HG03103 (cell line): ENCODE measurements around the gene COL6A3.

ENCODE experiments used
- ATAC-seq: cut with Tn5 transposase; IDR thresholded peaks from one replicate; pipeline ENCODE4 v1.9.1; 2021; ENCODE audit warnings: low read depth; ENCODE audit not compliant: unreplicated experiment

COL6A3 gene

DNA sequence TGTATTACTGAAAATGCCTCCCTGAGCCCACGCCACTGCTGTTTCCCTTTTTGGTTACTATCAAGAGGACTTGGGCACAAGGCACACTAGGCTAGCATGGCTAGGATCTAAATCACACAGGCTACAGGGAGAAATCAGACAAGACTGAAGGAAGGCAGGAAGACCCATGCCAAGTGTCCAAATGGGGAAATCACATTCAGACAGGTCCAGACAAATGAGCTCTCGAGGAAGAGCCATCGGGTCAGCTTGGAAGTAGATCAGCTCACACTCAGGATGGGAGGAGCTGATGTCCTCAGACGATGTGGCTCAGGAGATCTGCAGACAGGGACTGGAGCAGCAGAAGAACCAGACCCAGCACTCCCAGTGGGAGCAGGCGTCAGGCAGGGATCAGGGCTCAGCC is 113.2 kb downstream of the COL6A3 start:
- no peak for ATAC-seq

DNA sequence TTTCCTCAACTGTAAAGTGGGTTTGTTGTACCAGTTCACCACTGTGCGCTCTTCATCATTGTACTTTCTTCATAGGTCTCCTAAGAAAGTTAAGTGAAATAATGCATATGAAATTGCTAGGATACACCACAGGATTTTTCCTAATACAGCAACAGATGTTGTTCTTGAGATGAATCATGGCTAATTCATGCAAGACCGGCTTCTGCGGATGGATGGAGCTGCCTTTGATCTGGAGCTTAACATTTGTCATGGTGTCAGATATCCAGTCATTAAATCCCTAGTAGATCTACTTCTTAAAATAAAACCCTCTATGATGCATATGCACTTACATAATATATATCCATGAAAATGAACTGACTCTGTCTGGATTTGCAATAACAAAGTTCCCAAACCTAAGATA is 114.1 kb downstream of the COL6A3 start:
- ATAC-seq, result no peak

DNA sequence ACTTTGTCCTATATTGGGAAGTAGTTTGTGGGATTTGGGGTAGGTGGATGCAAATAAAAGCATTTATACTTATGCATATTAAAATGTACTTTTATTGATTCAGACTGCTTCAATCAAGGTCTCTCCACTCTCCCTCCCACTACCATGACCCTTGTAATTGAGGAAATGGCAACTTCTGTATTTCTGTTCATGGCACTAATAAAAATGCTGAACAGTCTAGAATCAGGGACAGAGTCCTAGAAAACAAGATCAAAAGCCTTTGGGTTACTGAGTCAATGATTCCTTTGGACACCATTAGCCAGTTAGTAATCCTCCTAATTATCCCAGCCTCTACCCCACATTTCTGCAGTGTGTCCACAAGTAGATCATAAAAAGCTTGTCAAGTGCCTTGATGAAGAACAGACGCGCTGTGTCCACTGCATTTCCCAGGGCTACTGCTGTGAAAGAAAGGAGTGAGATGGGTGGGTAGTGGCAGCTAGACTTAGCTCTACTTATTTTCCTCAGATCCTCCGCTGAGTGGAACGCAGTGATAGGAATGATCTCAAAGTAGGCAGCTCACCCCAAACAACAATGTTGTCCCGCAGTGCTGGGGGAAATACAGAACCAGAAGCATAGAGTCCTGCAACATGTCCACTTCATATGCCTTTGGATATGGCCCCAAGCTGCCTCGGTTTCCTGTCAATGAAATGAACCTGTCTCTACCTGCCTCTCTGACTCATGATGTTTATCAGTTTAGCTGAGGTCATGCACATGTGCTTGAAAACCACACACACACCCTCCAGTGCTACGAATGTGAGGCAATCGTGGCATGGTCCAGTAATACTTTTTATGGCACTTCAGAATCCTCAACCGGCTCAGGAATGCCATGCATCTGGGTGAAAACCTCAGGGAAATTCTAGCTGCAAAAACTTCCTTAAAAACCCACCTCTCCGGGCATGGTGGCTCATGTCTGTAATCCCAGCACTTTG is 115.5 kb downstream of the COL6A3 start:
- no peak for ATAC-seq

DNA sequence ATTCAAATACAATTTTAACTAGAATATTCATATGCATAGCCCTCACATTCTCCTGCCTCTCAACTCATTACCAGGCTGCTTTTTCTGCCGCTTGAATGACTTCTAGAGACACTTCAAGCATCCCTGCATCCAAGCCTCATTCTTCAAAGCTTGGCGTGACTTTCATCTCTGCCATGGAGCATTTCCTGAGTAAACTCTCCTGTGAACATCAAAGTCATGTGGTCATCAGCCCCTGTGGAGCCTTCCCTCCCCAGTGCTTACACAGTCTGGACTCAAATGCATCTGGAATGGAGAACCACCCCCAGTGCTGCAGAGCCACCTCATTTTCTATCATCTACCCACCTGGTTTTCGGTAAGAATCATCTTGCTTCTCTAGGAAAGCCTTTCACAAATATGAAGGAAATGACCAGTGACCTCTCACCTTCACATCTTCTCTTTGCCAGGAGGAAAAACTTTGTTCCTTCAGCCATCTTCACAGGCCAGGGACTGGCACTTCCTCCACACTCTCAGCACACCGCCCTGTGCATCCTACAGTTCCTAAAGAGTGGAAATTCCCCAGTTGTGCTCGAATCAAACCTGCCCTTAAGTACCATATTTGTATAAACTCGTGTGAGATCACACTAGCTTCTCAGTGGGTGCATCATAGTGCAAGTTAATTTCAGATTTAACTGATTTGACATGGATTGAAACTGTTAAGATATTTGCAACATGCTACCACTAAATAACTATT is 116.4 kb downstream of the COL6A3 start:
- ATAC-seq, result no peak

DNA sequence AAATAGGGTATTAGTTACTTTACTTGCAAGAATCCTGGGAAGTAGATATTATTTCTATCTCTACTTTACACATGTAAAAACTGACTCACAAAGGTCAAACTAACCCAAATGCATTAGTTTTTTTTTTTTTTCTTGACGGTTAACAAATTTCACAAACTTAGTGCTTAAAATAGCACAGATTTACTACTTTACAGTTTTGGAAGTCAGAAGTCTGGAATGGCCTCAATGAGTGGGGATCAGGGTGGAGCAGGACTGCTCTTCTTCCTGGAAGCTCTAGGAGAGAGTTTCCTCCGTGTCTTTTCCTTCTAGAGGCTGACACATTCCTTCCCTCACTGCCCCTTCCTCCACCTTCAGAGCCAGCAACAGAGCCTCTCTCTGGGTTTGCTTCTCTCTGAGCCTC is 117.2 kb downstream of the COL6A3 start:
- no peak for ATAC-seq

DNA sequence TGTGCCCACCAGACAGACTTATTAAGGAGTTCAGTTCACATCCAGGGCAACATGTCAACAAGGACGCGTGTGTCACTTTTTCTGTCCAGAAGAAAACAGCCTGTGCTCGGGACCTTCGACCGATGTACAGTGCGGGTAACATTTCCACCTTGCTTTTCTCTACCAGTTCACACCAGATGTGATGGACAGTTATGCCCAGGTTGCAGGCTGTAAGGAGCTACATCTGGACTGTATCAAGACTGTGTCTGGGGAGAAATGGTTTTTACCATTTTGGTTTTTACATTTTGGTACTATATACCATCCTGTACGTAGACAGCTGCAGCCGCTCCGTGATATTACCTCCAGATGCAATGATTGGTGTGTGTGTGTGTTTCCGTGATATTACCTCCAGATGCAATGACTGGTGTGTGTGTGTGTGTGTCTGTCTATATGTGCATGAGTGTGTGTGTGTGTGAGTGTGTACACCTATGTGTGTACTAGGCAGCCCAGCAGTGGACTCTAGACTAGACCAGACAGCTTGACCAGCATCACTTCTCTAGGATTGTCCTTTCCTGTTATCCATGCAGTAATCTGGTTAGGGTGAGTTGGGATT is 118.0 kb downstream of the COL6A3 start:
- ATAC-seq, result no peak

DNA sequence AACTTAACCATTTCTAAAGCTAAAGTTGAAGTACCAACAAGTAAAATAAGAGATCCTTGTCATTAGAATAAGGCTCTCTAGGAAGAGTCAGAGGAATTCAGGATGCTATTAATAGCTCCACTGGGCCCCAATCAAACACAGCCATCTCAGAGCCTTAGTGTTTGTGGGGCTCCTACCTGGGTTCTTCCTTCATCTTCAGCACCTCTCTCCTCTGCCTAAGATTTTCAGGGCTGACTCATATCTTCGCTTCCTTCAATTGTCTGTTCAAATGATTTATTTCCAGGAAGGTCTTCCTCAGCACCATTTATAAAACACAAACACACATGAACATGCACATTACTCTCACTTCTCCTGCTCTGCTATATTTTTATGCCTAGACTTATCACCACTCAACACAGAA is 119.5 kb downstream of the COL6A3 start:
- ATAC-seq, result no peak

DNA sequence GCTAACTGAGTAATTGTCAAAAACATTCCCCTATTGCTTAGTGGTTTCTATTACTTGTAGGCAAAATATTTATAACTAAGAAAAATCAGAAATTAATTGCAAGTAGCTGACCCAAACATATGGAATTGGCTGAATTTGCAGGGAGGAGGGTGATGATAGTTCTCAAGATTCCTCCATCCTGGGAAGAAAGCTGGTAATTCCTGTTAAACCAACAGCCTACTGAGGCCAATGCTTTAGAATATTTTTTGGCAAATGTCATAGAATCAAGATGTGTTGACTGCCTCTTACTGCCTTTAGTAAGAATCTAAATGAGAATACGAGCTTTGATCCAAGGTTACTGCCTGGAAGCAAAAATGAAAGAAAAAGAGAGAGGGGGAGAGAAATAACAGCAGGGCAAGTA is 120.0 kb downstream of the COL6A3 start:
- no peak for ATAC-seq

DNA sequence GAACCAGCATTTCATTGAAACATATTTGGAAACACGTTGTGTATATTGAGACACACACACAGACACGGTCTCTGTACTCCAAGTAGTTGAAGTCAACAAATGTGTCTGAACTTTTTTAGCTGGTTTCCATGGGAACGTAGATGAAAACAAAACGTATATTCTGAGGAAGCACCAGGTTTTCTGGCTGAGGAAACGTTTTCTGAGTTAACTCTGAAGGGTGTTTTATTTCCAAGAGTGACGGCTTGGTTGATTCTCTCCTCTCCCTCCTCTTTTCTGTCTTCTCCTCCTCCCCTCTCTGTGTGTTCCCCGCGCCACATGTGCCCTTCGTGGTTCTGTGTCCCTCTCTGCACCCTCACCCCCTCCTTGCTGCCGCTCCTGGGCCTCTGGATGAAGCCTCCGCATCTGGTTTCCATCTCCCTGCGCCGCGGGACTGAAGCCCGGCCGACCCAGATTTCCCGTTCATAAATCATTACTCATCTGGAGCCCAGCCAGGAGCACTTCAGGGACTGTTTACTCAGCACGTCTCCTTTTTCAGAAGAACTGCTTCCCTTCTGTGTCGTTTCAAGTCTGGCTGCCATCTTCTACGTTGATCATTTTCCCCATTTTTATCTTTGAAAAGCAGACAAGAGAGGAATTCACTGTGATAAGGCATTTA is 122.7 kb downstream of the COL6A3 start:
- no peak for ATAC-seq

DNA sequence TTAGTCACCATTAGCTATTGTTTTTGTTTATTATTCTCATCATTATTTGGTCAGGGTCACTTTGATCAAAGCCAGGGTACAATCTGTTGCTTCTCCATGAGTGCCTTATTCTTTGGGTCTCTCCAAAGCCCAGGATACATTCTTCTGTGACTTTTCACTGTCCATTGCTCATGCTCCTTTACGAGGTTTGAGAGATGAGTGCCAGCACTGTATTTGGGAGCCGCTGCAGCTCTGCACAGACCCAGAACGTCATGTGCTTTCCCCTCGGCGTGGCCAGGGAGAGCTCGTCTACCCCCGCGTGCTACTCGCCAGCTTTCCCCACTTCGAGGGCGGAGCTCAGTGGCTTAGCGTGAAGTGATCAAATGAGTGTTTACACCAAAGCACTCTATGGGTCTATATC is 123.7 kb downstream of the COL6A3 start:
- ATAC-seq, result no peak

DNA sequence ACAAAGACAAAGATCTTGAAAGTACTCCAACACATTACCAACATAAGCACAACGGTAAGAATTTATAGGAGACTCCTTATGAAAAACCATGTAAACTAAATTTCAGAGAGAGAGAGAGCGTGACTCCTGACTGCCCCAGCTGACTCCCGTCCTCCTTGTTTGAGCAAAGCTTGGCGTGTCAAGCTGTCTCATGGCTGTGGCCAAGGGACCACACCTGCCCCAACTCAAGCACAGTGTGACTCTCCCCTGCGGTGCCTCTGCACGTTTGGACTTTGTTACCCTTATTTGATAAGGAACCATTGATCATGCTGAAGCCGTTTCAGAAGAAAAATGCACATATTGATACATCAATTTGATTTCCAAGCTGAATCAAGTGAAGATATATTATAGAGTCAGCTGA is 124.8 kb downstream of the COL6A3 start:
- no peak for ATAC-seq

DNA sequence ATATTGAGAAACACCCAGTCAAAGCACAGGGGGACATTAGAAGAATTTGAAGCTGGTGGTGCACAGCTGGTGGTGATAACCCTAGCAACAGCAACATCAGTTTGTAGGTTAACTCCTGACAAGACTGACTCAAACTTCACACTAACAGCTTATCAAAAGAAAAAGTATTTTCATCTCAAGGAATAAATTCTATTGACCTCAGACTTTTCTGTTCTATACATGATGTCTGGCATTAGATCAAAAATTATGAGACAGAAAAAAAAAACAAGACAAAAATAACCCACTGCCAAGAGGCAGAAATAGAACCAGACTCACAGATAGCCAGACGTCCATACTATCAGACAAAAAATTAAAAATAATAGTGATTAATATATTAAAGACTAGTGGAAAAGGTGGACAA is 126.1 kb downstream of the COL6A3 start:
- ATAC-seq, result no peak

DNA sequence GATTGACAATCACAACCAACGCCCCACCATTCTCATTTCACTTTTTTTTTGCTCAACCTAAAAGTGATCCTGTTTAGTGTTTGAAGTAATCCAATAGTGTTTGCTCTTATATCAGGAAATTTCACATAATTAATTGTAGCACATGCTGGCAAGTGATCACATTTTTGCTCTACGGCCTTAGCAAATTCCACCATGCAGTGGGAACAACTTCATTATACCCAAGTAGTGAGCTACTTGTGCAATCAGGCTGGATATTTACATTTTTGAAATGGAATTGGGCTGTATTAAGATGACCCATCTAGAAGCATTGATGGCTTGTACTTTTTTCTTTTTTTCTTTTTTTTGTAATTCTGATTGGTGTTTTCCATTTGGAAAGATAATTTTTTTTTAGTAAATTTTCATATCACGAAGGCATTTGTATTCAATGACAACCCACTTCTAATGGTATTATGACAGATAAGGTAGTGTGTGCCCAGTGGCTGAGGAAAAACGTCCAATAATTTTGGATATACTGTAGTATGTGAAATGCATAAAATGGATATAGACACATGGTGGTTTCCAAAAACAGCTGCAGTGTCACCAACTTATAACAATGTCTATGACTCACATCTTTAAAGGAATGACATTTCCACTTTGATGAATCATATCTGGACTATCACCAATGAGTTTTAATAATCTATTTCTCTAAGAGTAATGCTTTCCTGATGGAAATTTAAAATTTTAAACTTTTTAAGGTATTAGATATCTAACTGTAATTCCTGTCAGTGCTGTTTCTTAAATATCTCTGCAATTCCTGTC is 130.6 kb downstream of the COL6A3 start:
- ATAC-seq, result no peak

DNA sequence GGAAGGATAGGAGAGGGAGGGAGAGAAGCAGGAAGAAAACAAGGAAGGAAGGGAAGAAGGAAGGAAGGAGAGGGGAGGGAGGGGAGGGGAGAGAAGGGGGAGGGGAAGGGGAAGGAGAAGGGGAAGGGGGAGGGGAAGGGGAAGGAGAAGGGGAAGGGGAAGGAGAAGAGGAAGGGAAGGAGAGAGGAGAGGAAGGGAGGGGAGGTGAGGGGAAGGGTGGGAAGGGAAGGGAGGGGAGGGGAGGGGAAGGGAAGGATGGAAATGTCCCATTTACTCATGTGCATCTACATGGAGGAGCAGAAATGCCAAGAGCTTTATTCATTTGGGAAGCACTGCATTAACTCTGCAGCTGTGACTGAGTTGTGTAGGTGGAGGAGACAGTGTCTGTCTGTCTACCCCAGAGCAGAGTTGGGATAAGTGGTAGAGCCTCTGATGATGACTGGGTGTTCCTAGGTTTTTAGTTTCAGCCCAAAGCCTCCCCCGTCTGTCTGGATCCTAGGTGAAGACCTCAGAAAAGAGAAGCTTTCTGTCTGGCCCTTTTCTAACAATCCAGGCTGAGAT is 131.3 kb downstream of the COL6A3 start:
- no peak for ATAC-seq

DNA sequence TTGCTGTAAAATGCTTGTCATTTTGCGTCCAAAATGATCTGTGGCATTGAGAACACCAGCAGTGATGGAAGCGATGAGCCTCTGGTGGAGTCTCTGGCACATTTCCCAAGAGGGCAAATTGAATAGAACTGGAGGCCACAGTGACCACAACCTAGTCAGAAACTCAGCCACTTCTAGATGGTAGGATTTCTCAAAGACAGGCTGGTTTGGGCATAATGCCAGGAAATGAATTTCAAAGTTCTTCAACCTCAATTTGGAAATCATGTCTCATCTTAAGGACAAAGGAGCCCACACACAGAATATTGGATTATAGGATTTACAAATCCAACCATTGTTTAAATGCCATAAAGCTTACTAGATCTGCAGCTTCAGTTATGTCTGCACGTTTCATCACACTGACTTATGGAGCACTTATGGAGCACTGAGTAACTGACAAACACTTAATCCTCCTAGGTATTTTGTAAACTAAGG is 132.1 kb downstream of the COL6A3 start:
- ATAC-seq, result no peak

DNA sequence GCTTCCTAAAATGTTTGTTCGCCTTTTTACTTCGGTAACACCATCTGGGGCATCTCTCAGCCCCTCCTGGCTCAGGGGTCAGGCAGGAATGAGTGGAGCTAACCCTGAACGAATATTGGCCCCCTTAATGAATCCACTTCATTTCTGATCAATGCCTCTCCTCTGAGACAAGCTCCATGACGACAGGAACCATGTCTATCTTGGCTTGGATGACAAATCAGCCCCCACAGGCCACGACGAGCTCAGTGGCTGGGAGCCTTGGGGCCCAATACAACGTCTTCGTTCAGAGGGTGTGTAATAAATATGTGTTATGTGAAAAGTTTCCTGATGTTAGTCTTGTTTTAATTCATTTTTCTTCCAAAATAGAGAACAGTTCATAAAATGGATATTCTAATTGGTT is 133.0 kb downstream of the COL6A3 start:
- ATAC-seq, result no peak

DNA sequence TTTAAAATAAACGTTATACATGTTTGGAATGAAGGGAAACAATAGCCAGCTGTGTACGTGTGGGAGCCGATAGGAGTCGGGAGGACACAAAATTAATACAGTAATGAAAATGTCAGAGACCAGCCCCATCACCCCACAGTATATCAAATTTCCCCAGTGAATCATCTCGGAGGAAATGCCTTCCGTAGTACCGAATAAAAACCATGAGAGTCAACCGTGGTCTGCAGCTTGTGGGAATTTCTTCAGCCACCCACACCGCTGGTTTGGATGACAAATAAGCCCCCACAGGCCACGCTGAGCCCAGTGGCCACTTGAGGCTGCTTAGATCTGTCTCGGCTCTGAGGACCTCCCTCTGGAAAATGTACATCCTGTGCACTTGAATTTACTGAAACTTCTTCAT is 133.7 kb downstream of the COL6A3 start:
- no peak for ATAC-seq

DNA sequence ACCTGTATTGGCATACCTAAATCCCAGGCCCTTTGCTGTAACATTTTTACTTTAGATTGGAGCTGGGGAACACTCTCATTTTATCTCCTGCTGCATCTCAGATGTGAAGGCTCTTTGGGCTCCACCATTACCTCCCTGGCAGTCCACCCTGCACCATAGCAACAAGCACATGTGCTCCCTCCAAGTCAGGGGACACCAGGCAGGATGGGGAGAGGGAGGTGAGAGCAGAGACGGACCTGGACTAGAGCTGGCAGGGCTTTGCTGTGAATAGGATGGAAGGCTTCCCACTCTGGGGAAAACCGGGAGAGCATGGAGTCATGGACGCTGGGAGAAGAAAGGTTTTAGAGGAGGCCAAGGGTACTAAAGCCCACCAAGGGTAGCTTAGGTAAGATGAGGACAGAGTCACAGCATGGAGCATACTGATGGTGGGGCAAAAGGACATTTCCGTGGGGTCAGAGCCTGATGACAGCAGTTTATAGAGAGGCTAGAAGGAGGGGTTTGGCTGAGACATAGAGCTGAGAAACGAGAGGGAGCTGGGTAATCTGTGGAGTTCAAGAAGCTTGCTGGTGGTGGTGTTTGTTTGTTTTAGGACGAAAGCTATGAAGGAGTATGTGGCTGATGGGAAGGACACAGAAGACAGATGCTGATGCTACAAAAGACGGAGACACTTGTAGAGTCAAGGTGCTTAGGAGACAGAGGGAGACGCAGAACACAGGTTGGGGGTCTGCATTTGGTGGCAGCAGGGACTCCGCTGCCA is 134.8 kb downstream of the COL6A3 start:
- no peak for ATAC-seq

DNA sequence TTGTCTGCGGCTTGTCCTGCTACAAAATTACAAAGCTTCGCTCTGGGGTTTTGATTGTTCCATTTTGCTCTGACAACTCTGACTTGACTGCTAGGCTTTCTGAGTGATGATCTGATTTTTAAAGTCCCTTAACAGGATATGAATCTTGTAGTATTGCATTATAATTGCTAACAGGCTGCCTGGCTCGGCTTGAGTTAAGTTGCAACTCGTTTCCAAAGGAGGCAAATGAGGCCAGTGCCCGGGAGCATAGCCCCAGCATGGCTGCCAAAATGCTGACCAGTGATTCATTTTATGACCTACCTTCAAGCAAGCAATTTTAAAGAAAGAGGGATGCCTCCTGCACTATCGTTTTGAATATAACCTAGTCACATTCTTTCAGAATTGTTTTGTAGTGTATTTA is 135.4 kb downstream of the COL6A3 start:
- ATAC-seq, result no peak
